Measurements from ENCODE around the gene RBP2.
A peak's percentile ranks its signal among the peaks of the same experiment; 100 is the strongest.
"Not testable (repeated sequence)": the region's sequence is repeated elsewhere in the genome, so short reads cannot be mapped to it uniquely, and the experiment has no call there.

RBP2 gene

GRCh38 chr3:139440639-139441556, 35.4 kb downstream of the RBP2 start:
- no peak for DNase-seq

- no peak for DNase-seq
Observed at GRCh38 chr3:139439278-139439677, 37.0 kb downstream of the RBP2 start.

DNA sequence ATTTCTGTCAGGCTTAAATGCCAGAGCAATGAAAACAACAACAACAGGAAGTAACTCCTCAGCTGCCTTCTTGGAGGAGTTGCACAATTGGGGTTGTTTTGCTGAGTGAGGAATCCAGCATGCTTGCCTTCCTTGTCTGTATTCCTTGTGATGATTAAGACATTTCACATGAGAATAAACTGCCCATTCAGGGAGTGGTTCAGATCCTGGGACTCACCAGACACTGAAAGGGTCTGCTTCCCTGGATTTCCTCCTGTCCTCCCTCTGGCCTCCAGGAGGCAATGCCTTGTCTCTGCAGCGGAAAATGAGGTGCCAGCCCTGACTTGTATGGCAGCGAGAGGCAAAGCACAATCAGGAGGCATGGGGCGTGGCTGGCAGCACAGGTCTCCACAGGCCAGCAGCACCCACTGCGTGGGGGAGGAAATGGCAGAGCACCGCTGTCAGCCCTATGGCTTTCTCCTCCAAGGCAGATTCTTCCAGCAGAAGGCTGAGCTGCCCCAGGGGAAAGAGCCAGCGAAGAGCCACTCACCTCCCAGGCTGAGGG, 41.5 kb downstream of the RBP2 start:
- peak; percentile 71 for DNase-seq

- DNase-seq: no peak
Observed at GRCh38 chr3:139434228-139434627, 42.1 kb downstream of the RBP2 start.

GRCh38 chr3:139433089-139433488, 43.2 kb downstream of the RBP2 start:
- no peak for DNase-seq

DNA sequence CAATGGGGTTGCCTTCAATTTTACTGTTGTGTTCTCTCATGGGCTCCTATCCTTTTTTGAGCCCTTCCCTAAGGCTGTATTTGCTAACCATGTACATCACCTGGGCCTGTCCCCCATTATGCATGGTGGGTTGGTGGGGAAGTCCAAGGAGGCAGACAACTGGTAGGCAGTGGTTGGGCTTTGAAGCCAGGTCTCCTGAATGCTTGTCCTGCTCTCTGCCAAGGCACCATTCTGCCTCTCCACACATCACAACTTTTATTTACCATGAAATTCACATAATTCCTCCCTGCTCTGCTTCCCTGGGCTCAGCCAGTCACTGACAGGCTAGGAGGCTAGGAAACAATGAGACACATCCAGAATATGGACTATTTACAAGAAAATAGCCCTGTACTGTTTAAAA, 45.8 kb downstream of the RBP2 start:
- no peak for DNase-seq

DNA sequence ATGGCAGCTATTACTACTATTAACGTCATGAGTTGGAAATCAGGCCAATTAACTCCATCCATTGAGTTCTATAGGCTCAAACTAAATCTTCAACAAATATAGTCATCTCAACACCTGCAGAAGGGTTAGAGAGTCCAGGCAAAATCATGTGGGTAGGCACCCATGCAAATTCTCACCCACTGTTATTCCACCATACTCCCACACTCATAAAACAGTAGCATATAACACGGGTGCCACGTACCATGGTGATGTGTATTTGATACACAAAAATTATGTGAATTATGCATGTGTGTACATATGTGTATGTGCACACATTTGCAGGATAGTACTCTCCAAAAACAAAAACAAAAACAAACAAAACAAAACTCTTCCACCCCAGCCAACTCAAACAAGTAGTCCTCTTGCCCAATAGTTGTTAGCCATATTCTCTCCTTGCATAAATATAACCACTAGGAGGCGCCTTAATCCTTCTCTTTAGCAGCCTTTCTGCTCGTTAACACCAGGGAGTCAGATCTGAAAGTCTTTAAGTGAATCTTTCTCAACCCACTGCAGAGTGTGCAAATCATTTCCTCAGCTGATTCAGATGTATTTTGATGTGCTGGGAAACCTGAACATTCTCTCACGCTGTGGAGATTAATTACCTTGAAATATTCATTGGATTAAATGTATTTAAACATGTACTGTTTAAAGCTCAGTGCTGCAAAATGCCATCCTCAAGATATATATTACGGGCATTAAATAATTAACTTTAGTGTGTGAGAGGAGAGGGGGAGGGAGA, 48.8 kb downstream of the RBP2 start:
- peak; percentile 93 for DNase-seq

- no peak for DNase-seq
Observed at GRCh38 chr3:139425745-139426400, 50.4 kb downstream of the RBP2 start.

- DNase-seq: no peak
Observed at GRCh38 chr3:139423232-139423631, 53.1 kb downstream of the RBP2 start.

DNA sequence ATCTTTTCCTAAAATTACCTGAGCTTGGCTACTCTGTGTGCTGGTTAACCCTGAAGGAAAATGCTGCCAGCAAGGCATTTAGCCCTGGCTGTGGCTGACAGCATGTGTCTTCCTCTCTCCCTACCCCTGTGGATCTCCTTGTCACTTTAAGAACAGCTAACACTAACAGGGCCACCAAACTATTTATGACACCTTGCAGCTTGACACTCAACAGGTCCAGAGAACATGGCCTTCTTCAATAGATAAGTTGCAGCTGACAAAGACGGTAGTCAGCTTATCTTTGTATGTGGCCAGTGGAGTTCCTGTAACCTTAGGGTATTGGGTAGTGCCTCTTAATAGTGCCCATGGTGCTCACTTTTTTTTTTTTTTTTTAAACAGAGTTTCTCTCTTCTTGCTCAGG, 54.9 kb downstream of the RBP2 start:
- DNase-seq: no peak

DNA sequence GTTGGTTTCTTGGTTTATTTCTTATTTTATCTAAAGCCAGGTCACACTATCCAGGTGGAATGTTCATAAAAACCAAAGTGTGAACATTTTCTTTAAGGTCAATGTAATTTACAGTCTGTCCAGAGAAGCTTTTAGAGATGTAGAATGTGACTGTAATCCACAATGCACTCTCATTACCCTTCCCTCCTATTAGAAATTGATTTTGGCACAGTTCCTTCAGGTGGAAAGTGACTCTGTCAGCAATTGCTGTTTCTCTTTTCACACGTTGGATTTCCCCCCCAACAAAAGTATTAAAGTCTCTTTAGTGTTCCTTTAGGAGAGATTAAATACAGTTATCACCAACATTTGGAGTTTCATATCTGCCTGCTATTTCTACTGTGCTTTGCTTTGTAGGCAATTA, 55.3 kb downstream of the RBP2 start:
- DNase-seq: no peak

DNA sequence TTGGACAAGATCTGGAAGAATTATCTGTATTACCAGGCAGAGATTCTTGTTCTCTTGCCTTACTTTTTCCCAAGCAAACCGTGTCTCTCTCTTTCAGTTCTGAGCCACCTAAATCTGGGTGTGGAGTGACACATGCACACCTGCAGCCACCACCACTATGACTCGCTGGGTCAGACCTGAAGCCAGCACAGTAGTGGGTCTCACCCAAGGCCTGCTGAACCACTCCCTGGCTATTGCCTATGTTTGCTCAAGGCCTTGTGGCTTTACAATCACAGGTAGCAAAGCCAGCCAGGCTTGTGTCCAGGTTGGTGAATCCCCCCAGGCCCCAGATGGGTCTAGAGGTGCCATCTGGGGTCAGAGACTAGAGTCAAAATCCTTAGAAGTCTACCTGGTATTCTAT, 58.2 kb downstream of the RBP2 start:
- DNase-seq: no peak

- DNase-seq: no peak
Observed at GRCh38 chr3:139416275-139416674, 60.0 kb downstream of the RBP2 start.

DNA sequence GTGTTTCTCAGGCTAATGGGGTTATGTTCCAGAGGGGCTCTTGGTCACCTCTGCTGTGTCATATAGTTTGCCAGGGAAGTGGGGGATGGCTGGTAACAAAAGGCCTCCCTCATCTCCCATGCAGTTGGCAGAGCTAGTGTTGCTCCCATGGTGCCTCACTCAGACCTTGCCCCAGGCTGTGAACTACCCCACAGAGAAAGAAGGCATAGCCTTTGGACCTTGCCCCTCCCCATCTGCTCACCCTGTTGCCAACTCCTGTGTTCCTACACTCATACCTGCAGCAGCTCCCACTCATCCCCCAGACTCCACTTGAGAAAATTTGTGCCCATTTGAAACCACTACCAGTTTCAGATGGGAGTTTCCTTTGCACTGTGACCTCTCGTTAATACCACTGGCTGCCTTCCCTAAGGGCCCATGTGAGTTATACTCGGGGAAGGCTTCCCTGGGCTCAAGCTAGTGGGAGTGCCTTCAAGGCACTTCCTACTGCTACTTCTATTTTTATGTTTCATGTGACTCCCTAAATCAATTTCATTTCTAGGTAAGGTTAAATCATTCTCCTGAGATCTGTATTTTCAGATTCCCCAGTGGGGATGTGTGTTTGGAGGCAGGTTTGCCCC, 61.6 kb downstream of the RBP2 start:
- no peak for DNase-seq

DNA sequence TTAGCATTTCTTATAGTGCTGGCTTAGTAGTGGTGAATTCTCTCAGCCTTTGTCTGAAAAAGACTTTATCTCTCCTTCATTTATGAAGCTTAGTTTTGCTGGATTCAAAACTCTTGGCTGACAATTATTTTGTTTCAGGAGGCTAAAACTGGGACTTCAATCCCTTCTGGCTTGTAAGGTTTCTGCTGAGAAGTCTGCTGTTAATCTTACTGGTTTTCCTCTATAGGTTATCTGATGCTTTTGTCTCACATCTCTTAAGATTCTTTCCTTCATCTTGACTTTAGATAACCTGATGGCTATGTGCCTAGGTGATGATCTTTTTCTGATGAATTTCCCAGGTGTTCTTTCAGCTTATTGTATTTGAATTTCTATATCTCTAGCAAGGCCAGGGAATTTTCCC, 63.4 kb downstream of the RBP2 start:
- DNase-seq: not testable (repeated sequence)
